NCI-H2081 (cell line): Measurements from ENCODE around the gene TMEM269.

ENCODE experiments used
- DNase-seq, 2 experiments: peaks; one replicate each; lab custom pipeline; 2025; lab: John Stamatoyannopoulos, UW

The TMEM269 gene

DNA sequence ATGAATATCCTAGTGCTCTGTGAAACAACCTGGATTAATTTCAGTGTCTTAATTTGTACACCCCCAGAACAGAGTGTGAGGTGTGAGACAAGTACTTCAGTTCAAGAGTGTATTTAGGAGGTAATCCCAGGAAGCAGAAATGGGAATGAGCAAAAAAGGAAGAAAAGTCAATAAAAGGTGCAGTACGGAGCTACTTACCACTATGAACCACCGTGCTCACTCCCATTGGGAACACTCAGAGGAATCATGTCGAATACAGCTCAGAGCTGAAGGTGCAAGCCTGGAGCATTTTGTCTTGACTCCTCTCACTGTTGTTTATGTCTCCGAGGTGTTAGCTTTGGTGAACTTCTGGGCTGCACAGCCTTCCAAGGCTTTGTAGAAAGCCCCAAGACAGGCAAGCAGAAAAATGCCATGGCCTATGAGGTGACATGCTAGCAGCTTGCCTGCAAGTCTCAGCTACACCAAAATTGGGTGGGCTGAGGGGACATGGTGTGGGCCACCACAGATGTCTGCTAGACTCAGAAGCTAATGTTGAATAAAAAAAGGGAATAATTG lies 39.8 kb downstream of the TMEM269 start:
- no peak for DNase-seq

DNA sequence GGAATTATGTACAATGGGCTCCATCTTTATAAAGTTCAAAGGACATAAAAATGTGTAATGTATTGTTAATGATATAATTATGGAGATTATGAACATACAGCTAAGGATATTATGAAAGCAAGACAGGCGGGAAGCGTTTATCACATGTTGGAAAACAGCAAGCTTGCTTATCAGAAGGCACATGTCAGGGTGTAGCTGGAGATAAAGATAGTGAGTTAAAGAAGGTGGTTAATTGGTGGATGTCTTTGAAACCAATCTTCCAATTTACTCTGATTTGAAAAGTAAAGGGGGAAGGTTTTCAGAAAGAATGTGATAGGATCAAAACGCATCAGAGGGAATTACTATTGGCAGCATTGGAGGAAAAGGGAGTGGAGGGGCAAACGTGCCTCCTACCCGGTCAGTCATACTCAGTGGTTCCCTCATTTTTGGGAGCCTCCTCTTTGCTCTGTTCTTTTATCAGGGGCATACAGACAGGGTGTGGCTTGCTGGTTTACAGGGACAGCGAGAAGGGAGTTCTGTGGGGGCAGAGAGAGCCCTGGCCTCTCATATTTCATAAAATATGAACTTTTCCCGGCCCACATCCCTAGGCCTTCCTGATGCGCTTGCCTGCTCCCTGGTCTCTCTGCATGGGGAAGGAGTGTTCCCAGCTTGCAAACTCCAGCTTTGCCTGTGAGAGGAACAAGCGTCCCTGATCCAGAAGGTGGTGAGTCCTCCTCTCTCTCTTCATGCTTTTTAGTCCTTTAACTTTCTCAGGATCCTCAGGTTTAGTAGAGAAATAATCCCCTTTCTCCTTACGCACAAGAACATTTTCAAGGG lies 40.5 kb downstream of the TMEM269 start:
- no peak for DNase-seq

- DNase-seq, result no peak
Observed at GRCh38 chr1:42830631-42831030, 45.8 kb downstream of the TMEM269 start.

DNA sequence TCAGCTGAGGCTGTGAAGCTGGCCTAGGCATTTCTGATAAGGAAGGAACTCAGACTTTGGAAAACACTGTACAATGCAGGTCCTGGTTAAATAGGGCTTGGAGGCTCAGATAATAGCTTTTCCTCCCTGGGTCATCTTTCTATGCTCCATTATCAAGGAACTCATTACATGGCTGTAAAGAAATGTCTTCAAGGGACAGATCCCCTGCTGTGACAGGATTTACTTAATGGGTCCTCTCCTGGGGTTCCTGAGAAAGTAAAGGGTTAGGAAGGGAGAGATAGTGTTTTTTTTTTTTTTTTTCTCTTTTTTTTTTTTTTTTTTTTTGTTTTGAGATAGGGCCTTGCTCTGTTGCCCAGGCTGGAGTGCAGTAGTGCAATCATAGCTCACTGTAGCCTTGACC lies 46.5 kb downstream of the TMEM269 start:
- DNase-seq, result no peak

- DNase-seq, result no peak
Observed at GRCh38 chr1:42832641-42833240, 48.0 kb downstream of the TMEM269 start.

- no peak for DNase-seq
Observed at GRCh38 chr1:42833981-42834380, 49.2 kb downstream of the TMEM269 start.

DNA sequence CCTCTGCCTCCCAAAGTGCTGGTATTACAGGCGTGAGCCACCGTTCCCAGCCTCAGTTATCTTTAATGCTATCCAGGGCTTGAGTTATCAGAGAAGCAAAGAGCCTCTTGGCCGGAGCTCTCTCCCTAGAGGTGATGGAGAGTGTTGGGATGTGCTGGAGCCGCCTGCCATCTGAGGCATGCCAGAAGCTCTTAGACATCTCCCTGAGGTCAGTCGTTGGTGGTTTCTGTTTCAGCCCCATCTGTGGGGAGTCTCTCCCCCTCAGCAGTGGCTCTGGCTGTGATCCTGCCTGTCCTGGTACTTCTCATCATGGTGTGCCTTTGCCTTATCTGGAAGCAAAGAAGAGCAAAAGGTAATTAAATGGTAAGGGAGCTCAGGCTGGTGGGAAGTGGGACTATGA lies 50.0 kb downstream of the TMEM269 start:
- no peak for DNase-seq

DNA sequence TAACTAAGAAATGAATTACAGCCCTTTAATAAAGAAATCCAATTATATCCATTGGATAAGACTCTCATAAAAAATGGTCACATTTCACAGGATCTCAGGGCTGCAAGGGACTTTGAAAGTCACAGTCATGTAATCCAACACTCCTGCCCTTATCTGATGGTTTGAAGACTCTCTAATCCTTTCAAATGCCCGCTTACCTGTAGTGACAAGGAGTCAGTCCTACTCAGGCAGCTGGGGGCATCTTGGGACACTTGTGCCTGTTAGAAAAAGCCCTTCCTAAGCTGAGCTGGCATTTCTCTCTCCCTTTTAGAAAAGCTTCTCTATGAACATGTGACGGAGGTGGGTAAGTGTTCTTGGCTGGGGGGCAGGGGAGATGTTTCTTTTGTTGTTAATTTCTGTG lies 50.6 kb downstream of the TMEM269 start:
- DNase-seq, result no peak

DNA sequence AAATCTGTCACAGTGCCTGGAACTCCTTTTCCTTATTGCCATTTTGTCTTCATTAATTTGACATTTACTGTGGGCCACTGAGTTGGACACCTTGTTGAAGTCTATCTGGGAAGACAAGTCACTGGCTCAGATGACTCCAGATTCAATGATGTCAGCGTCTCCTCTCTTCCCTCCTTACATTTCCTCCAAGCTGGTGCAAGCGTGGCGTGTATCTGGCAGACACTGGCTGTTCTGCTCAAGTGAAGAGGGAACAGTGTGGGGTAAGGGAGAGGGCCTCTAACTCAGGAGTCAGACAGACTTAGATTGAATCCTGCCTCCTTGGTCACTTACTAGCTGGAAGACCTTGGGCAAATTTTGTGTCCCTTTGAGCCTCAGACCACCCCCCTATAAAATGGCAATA lies 52.9 kb downstream of the TMEM269 start:
- DNase-seq, result no peak

GRCh38 chr1:42838482-42839190 lies 53.8 kb downstream of the TMEM269 start:
- no peak for DNase-seq

DNA sequence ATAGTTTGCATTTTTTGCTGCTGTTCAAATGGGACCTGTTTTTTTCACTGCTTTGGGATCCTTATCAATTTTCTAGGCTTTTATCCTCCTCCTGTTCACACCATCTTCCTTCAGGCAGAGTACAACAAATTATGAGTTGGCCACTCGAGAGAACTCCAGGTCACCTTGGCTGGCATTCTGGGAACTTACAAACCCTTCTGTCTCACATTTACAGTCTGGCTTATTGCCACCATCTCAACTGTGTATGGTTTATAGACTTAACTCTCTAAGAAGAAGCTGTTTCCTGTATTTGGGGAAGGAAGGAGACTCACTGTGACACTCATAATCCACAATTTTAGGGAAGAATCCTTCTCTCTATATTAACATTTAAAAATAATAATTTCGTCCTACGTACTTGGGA lies 56.2 kb downstream of the TMEM269 start:
- DNase-seq, result no peak

DNA sequence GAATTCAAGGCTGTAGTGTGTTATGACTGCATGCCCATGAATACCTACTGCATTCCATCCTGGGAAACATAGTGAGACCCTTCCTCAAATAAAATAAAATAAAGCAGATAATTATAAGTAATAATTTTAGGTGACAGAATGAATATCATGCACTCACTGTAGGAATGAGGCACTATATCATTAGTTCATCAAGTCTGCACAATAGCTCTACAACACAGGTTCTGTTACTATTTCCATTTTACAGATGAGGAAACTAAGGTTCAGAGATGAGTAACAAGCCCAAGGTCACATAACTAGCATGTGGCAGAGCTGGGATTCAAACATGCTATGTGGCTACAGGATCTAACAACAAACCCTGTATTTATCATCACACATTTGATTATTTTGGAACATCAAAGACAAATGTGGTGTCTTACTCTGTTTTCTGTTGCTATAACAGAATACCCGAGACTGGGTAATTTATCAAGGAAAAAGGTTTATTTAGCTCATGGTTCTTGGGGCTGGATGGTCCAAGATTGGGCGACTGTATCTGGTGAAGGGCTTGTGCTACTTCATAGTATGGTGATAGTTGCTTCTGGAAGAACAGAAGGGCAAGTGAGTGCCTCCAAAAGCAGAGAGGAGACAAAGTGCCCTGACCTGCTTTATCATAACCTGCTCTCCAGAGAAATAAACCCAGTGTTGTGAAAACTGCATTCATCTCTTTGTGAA lies 56.8 kb downstream of the TMEM269 start:
- DNase-seq, result no peak

GRCh38 chr1:42844592-42845140 lies 59.9 kb downstream of the TMEM269 start:
- DNase-seq, result no peak

DNA sequence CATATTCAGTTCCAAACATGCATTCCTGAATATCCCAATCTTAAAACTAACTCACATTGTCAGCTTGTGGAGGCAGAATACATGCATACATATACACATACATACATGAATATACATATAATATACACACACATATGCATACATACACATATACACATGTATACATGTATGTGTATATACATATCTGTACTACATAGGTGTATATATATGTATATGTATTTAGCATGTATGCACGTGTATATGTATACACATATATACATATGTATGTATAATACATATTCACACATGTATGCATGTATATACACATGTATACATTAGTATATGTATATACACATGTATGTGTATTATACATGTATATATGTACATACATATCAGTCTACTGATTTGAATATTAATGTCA lies 60.4 kb downstream of the TMEM269 start:
- DNase-seq, result no peak

DNA sequence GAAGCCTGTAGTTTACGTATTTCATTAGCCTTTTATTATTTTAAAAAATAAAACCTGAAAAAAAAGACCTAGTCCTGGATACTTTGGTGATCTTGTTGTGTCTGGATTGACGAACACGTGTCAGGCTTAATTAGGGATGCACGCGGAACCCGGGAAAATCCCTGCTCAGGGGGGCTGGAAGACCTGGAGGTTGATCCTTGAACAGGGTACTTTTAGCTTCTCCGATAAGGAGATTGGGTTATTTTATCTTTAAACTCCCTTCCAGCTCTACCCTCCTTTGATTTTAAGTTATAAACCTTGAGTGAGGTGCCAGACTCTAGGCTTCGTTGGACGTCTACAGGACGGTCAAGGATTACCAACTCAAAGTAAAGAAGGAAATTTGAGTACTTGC lies 61.1 kb downstream of the TMEM269 start:
- DNase-seq, result peak in 1 of 2 experiments; percentile 33

- peak; percentile 98 to 99 for DNase-seq
Observed at GRCh38 chr1:42846257-42847110, 61.7 kb downstream of the TMEM269 start, which contains the start of gene ZNF691. ZNF691 (plus strand) TSS chr1:42846613; CDS start chr1:42849659, 3,046 bp downstream.

DNA sequence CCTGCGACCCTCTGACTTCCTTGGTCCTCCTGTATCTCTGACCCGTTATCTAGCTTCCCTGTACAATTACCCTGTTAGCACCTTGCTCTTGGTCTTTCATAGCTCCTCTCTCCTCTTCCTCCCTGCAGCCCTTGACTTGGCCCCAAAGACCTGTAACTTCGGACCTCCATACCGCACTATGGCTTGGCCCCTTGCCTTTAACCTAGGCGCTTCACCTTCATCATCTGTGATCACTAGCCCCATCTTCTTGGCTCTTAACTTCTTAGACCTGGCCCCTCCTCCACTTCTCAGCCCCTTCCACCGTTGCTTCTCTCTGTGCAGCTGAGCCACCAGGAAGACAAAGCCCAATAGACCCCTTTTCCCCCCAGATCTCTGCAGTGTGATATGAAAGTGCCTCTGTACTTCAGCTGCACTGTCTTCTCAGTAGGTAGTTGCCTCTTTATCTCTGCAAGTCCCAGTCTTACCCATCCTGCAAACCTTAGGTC lies 62.4 kb downstream of the TMEM269 start:
- DNase-seq, result no peak

DNA sequence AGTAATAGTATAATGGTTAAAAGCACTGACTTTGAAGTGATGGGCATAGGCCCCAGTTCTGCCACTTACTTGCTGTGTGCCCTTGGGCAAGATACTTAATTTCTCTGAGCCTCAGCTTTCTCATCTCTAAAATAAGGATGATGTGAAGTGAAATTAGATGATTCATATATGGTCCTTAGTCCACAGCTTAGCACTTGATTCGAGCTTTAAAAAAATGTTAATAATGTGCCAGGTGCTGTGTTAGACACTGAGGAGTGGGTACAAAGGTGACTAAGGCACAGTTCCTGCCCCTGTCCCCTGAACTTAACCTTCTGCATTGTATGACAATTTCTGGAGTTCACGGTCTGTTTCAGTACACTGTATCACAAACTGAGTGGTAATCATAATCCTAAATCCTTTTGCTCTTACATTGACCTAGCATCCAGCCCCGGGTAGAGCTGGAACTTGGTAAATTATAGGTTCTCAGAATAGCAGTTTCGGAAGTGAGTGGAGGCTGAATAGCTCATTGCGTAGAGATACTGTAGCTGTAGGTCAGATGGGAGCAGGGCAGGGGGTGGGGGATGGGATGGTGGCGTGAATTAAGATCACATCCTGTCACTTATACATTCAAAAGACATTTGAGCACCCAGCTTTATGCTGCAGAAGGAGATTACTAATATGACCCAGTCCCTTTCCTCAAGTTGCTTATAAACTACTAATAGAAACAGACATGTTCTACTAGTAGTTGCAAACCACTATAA lies 63.1 kb downstream of the TMEM269 start:
- no peak for DNase-seq

DNA sequence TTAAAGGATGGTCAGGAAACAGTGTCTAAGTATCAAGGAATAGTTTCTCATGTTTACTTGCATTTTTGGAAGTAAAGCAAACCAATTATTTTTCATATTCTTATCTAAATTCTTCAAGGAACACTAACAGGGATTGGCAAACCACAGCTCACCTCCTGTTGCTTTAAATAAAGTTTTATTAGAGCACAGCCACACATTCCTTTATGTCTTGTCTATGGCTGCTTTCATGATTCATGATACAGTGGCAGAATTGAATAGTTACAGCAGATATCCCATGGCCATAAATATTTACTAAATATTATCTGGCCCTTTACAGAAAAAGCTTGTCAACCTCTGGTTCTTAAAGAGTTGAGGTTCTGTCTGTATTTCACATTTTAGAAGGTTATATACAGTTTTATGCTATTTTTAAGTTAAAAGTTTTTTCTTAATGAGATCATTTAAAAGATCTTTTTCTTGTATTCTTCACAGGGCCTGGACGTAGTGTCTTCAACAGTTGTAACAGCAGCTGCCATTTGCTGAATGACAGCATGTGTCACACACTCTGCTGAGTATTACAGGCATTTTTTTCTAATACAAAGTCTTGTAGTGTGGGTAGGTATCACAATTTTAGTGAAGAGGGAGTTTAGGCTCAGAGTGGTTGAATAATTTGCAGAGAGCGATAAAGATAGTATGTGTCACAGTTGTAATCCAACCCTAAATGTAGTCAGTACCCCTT lies 64.2 kb downstream of the TMEM269 start:
- DNase-seq, result no peak
